PFSK-1 (cell line): ENCODE data around the gene NDUFS6.

Experiments used
- FOXP2 ChIP-seq: optimal IDR thresholded peaks from 2 replicates; pipeline ENCODE3; 2011; ENCODE audit warnings: borderline replicate concordance, control low read depth, inconsistent platforms; ENCODE audit not compliant: insufficient read depth; ENCODE audit errors: extremely low read length, extremely low read depth
- POLR2AphosphoS5 ChIP-seq: IDR thresholded peaks from 2 replicates; pipeline ENCODE4 v1.6.1; 2012; ENCODE audit warnings: low read depth, mild to moderate bottlenecking, control low read depth, low read length, moderate library complexity
- REST ChIP-seq, 2 experiments: IDR thresholded peaks; 2 replicates each; pipeline versions ENCODE4 v1.6.1 to v1.8.0; 2011 to 2012; ENCODE audit warnings: low read depth in 2 of 2, low read length in 2 of 2, control low read depth in 1 of 2, inconsistent platforms in 1 of 2, mild to moderate bottlenecking in 1 of 2, moderate library complexity in 1 of 2; ENCODE audit not compliant: insufficient read depth in 1 of 2
- SIN3A ChIP-seq: IDR thresholded peaks from 2 replicates; pipeline ENCODE4 v1.6.1; 2012; ENCODE audit warnings: mild to moderate bottlenecking, low read length, moderate library complexity, borderline replicate concordance; ENCODE audit not compliant: insufficient read depth
- TAF1 ChIP-seq: IDR thresholded peaks from 2 replicates; pipeline ENCODE4 v1.6.1; 2012; ENCODE audit warnings: low read length, control low read depth, borderline replicate concordance; ENCODE audit not compliant: insufficient read depth

NDUFS6 gene

GRCh38 chr5:1831677-1832313 lies 30.6 kb downstream of the NDUFS6 start:
- TF ChIP-seq POLR2AphosphoS5 = no peak
- no peak for TF ChIP-seq TAF1
- TF ChIP-seq SIN3A = no peak
- no peak for TF ChIP-seq FOXP2

- TF ChIP-seq TAF1 (no peak), SIN3A (no peak), REST (IDR thresholded peaks at IDR 0.05; ENCODE audit: insufficient read depth in 1 of 2, low read depth in 2 of 2, low read length in 2 of 2) (no peak), FOXP2 (no peak), POLR2AphosphoS5 (no peak)
These were observed 31.5 kb downstream of the NDUFS6 start for GRCh38 chr5:1832511-1833250.

- TF ChIP-seq FOXP2 (no peak), TAF1 (no peak), POLR2AphosphoS5 (no peak), SIN3A (no peak), REST (IDR thresholded peaks at IDR 0.05; ENCODE audit: insufficient read depth in 1 of 2, low read depth in 2 of 2, low read length in 2 of 2) (no peak)
These were observed 32.2 kb downstream of the NDUFS6 start for GRCh38 chr5:1833264-1834021.

- TF ChIP-seq POLR2AphosphoS5 (no peak), FOXP2 (no peak), REST (IDR thresholded peaks at IDR 0.05; ENCODE audit: insufficient read depth in 1 of 2, low read depth in 2 of 2, low read length in 2 of 2) (no peak), SIN3A (no peak)
These were observed 32.9 kb downstream of the NDUFS6 start for GRCh38 chr5:1834022-1834551.

- no peak for TF ChIP-seq SIN3A
- TF ChIP-seq FOXP2 = no peak
- TF ChIP-seq TAF1 = no peak
- TF ChIP-seq POLR2AphosphoS5 = no peak
- TF ChIP-seq REST (IDR thresholded peaks at IDR 0.05; ENCODE audit: insufficient read depth in 1 of 2, low read depth in 2 of 2, low read length in 2 of 2) = no peak
These were observed 33.7 kb downstream of the NDUFS6 start for GRCh38 chr5:1834721-1835429.
